Liver (tissue), 9 donors: Measurements from ENCODE around the gene CEMIP. TPM values are rescaled to one million over a fixed set of nuclear protein-coding genes. Genes with fewer than 3 reads are reported as not detected.

Experiments used
- DNase-seq: peaks from one replicate; pipeline ENCODE4 v3.0.0-alpha.2; 2017; ENCODE audit warnings: low spot score
- H3K27ac ChIP-seq, 2 donors: one replicate each; pipeline ENCODE4 v1.7.0; 2013; ENCODE audit warnings: inconsistent platforms in 2 of 2, low read length in 2 of 2, control low read depth in 1 of 2, low read depth in 1 of 2, mild to moderate bottlenecking in 1 of 2
- H3K27me3 ChIP-seq, 4 donors: one replicate each; pipeline versions ENCODE4 v1.6.1 to v1.7.0; 2013; ENCODE audit warnings: low read length in 3 of 4, inconsistent platforms in 1 of 4, mild to moderate bottlenecking in 1 of 4, moderate library complexity in 1 of 4; ENCODE audit not compliant: control insufficient read depth in 4 of 4, insufficient read depth in 4 of 4
- H3K36me3 ChIP-seq, 4 donors: one replicate each; pipeline versions ENCODE4 v1.6.1 to v1.7.0; 2013; ENCODE audit warnings: low read length in 3 of 4, mild to moderate bottlenecking in 3 of 4, low read depth in 1 of 4, moderate library complexity in 1 of 4; ENCODE audit not compliant: control insufficient read depth in 4 of 4, insufficient read depth in 3 of 4
- H3K4me1 ChIP-seq, 4 donors: one replicate each; pipeline versions ENCODE4 v1.6.1 to v1.7.0; 2013; ENCODE audit warnings: low read length in 3 of 4, mild to moderate bottlenecking in 3 of 4, moderate library complexity in 1 of 4; ENCODE audit not compliant: control insufficient read depth in 4 of 4, insufficient read depth in 4 of 4
- H3K4me3 ChIP-seq, 3 donors: one replicate each; pipeline versions ENCODE4 v1.6.1 to v1.7.0; 2013; ENCODE audit warnings: low read length in 3 of 3, control low read depth in 1 of 3, low read depth in 1 of 3, mild to moderate bottlenecking in 1 of 3
- H3K9ac ChIP-seq, 2 donors: one replicate each; pipeline ENCODE4 v1.7.0; 2013; ENCODE audit warnings: low read length in 2 of 2, mild to moderate bottlenecking in 2 of 2, moderate library complexity in 2 of 2, control low read depth in 1 of 2, low read depth in 1 of 2
- H3K9me3 ChIP-seq, 4 donors: one replicate each; pipeline versions ENCODE4 v1.6.1 to v1.7.0; 2013; ENCODE audit warnings: low read length in 3 of 4; ENCODE audit not compliant: control insufficient read depth in 4 of 4
- EGR1 ChIP-seq, 2 donors: IDR thresholded peaks; 2 replicates each; pipeline ENCODE4 v1.6.1; 2016 to 2018; ENCODE audit warnings: antibody characterized with exemption in 2 of 2, low read depth in 2 of 2
- FOXA1 ChIP-seq: IDR thresholded peaks from 2 replicates; pipeline ENCODE4 v1.6.1; 2016; ENCODE audit warnings: antibody characterized with exemption
- FOXA2 ChIP-seq: IDR thresholded peaks from 2 replicates; pipeline ENCODE4 v1.6.1; 2016; ENCODE audit warnings: antibody characterized with exemption
- GABPA ChIP-seq, 2 donors: IDR thresholded peaks in 1 of 2; conservative IDR thresholded peaks in 1 of 2; 2 replicates each; pipeline ENCODE4 v1.6.1; 2016; ENCODE audit warnings: antibody characterized with exemption in 2 of 2, mild to moderate bottlenecking in 1 of 2, moderate library complexity in 1 of 2
- HNF4A ChIP-seq, 2 donors: conservative IDR thresholded peaks; 2 replicates each; pipeline ENCODE4 v1.6.1; 2016; ENCODE audit warnings: antibody characterized with exemption in 2 of 2, mild to moderate bottlenecking in 2 of 2
- HNF4G ChIP-seq: IDR thresholded peaks from 2 replicates; pipeline ENCODE4 v1.6.1; 2016; ENCODE audit warnings: antibody characterized with exemption
- JUND ChIP-seq, 2 donors: IDR thresholded peaks; 2 replicates each; pipeline ENCODE4 v1.6.1; 2016; ENCODE audit warnings: antibody characterized with exemption in 2 of 2
- NR2F2 ChIP-seq: IDR thresholded peaks from 2 replicates; pipeline ENCODE4 v1.6.1; 2016; ENCODE audit warnings: antibody characterized with exemption
- RAD21 ChIP-seq, 2 donors: IDR thresholded peaks; 2 replicates each; pipeline ENCODE4 v1.6.1; 2016; ENCODE audit warnings: antibody characterized with exemption in 2 of 2, mild to moderate bottlenecking in 2 of 2
- RXRA ChIP-seq, 2 donors: IDR thresholded peaks; 2 replicates each; pipeline ENCODE4 v1.6.1; 2017 to 2018; ENCODE audit warnings: antibody characterized with exemption in 2 of 2, mild to moderate bottlenecking in 1 of 2
- SP1 ChIP-seq: IDR thresholded peaks from 2 replicates; pipeline ENCODE4 v1.6.1; 2018; ENCODE audit warnings: antibody characterized with exemption, mild to moderate bottlenecking
- TAF1 ChIP-seq: conservative IDR thresholded peaks from 2 replicates; pipeline ENCODE4 v1.6.1; 2016; ENCODE audit warnings: antibody characterized with exemption, mild to moderate bottlenecking
- YY1 ChIP-seq: IDR thresholded peaks from 2 replicates; pipeline ENCODE4 v1.6.1; 2016; ENCODE audit warnings: antibody characterized with exemption, mild to moderate bottlenecking
- WGBS: extraction: QIAGEN DNeasy Blood & Tissue Kit; methylation state at CpG from one replicate; pipeline ENCODE4 v1.1.7; 2013; 5-methylcytosine and 5-hydroxymethylcytosine counted together
- polyA plus RNA-seq, 2 donors: library from polyadenylated mRNA; stranded (reverse) in 1 of 2; unstranded in 1 of 2; fragments of 200-250 nt in 1 of 2; fragments of >200 nt in 1 of 2; fragmentation: Nextera tagmentation in 1 of 2; extraction: Ambion mirVana in 1 of 2; gene quantifications; one replicate each; pipeline versions ENCODE4 v1.2.1 to v1.2.3, GENCODE V29; 2013 to 2015
- total RNA-seq, 2 donors: library from RNA; depleted of rRNA; stranded (reverse); fragments of >200 nt; gene quantifications; one replicate each; pipeline ENCODE4 v1.2.3, GENCODE V29; 2014
- TF ChIP-seq, protein P1 (sequence below): IDR thresholded peaks from 2 replicates; pipeline ENCODE4 v1.6.1; 2016; ENCODE audit warnings: antibody characterized with exemption
- TF ChIP-seq, protein P2 (sequence below): IDR thresholded peaks from 2 replicates; pipeline ENCODE4 v1.6.1; 2016; ENCODE audit warnings: antibody characterized with exemption
- TF ChIP-seq, protein P3 (sequence below): IDR thresholded peaks from 2 replicates; pipeline ENCODE4 v1.6.1; 2016; ENCODE audit warnings: antibody characterized with exemption
- TF ChIP-seq, protein P4 (sequence below): fragments of 150-350 bp; IDR thresholded peaks from 2 replicates; pipeline ENCODE4 v1.5.1; 2017; ENCODE audit warnings: improper control_type of control experiment, low read depth, low read length; ENCODE audit not compliant: missing input control
- TF ChIP-seq, protein P5 (sequence below): IDR thresholded peaks from 2 replicates; pipeline ENCODE4 v1.6.1; 2016; ENCODE audit warnings: antibody characterized with exemption, mild to moderate bottlenecking
- donor health status: healthy.
- donor health status: healthy.
- donor health status: healthy.
- donor health status: healthy.
- donor health status: healthy.

Gene CEMIP
- total and polyA plus RNA-seq, 4 donors, result under 0.01 to 0.89 (median 0.21) TPM

DNA sequence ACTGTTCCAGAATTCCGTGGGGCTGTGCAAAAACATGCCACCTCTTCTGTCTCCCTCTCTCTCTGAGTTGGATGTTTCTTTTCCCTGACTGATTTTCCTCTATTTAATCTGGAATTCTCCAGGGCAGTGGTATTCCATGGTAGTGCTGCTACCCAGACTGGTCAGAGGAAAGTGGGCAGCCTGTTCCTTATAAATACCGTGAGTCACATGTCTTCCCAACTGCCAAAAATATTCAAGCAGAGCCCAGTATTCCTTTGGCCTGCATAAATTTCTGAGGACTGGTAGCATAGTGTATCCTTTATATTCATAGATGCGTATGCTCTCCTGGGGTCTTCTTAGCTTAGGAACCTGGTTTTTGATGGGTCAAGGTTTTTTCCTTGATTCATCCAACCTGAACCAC is 40.9 kb downstream of the CEMIP start:
- 74% methylated on average over 3 of the region's 3 CpGs for WGBS
- H3K9me3 ChIP-seq, result peaks cover 0 to 3% (median 0%) of the 10 kb centered on the region in 4 donors
- TF ChIP-seq FOXA2, result no peak
- TF ChIP-seq, protein P1, sequence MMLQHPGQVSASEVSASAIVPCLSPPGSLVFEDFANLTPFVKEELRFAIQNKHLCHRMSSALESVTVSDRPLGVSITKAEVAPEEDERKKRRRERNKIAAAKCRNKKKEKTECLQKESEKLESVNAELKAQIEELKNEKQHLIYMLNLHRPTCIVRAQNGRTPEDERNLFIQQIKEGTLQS, result no peak
- TF ChIP-seq GABPA (IDR thresholded peaks at IDR 0.05 in 1 of 2, conservative IDR thresholded peaks at IDR 0.05 in 1 of 2), result no peak
- no peak for TF ChIP-seq FOXA1
- TF ChIP-seq, protein P2, sequence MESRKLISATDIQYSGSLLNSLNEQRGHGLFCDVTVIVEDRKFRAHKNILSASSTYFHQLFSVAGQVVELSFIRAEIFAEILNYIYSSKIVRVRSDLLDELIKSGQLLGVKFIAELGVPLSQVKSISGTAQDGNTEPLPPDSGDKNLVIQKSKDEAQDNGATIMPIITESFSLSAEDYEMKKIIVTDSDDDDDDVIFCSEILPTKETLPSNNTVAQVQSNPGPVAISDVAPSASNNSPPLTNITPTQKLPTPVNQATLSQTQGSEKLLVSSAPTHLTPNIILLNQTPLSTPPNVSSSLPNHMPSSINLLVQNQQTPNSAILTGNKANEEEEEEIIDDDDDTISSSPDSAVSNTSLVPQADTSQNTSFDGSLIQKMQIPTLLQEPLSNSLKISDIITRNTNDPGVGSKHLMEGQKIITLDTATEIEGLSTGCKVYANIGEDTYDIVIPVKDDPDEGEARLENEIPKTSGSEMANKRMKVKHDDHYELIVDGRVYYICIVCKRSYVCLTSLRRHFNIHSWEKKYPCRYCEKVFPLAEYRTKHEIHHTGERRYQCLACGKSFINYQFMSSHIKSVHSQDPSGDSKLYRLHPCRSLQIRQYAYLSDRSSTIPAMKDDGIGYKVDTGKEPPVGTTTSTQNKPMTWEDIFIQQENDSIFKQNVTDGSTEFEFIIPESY, result no peak
- TF ChIP-seq NR2F2, result no peak
- TF ChIP-seq, protein P3, sequence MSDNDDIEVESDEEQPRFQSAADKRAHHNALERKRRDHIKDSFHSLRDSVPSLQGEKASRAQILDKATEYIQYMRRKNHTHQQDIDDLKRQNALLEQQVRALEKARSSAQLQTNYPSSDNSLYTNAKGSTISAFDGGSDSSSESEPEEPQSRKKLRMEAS, result no peak
- TF ChIP-seq RXRA (IDR thresholded peaks at IDR 0.05), result no peak
- TF ChIP-seq, protein P4, sequence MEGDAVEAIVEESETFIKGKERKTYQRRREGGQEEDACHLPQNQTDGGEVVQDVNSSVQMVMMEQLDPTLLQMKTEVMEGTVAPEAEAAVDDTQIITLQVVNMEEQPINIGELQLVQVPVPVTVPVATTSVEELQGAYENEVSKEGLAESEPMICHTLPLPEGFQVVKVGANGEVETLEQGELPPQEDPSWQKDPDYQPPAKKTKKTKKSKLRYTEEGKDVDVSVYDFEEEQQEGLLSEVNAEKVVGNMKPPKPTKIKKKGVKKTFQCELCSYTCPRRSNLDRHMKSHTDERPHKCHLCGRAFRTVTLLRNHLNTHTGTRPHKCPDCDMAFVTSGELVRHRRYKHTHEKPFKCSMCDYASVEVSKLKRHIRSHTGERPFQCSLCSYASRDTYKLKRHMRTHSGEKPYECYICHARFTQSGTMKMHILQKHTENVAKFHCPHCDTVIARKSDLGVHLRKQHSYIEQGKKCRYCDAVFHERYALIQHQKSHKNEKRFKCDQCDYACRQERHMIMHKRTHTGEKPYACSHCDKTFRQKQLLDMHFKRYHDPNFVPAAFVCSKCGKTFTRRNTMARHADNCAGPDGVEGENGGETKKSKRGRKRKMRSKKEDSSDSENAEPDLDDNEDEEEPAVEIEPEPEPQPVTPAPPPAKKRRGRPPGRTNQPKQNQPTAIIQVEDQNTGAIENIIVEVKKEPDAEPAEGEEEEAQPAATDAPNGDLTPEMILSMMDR, result no peak
- TF ChIP-seq, protein P5, sequence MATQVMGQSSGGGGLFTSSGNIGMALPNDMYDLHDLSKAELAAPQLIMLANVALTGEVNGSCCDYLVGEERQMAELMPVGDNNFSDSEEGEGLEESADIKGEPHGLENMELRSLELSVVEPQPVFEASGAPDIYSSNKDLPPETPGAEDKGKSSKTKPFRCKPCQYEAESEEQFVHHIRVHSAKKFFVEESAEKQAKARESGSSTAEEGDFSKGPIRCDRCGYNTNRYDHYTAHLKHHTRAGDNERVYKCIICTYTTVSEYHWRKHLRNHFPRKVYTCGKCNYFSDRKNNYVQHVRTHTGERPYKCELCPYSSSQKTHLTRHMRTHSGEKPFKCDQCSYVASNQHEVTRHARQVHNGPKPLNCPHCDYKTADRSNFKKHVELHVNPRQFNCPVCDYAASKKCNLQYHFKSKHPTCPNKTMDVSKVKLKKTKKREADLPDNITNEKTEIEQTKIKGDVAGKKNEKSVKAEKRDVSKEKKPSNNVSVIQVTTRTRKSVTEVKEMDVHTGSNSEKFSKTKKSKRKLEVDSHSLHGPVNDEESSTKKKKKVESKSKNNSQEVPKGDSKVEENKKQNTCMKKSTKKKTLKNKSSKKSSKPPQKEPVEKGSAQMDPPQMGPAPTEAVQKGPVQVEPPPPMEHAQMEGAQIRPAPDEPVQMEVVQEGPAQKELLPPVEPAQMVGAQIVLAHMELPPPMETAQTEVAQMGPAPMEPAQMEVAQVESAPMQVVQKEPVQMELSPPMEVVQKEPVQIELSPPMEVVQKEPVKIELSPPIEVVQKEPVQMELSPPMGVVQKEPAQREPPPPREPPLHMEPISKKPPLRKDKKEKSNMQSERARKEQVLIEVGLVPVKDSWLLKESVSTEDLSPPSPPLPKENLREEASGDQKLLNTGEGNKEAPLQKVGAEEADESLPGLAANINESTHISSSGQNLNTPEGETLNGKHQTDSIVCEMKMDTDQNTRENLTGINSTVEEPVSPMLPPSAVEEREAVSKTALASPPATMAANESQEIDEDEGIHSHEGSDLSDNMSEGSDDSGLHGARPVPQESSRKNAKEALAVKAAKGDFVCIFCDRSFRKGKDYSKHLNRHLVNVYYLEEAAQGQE, result no peak
- no peak for TF ChIP-seq HNF4G
- TF ChIP-seq HNF4A (conservative IDR thresholded peaks at IDR 0.05), result no peak
- TF ChIP-seq RAD21 (IDR thresholded peaks at IDR 0.05), result no peak
- H3K36me3 ChIP-seq, result no peaks in the 10 kb centered on the region
- H3K4me1 ChIP-seq, result no peaks in the 10 kb centered on the region
- peaks cover 0 to 17% (median 2%) of the 10 kb centered on the region in 4 donors for H3K27me3 ChIP-seq
- DNase-seq, result no peak
- H3K27ac ChIP-seq, result no peak overlapping the region
- no peak overlapping the region for H3K4me3 ChIP-seq
- no peak overlapping the region for H3K9ac ChIP-seq

DNA sequence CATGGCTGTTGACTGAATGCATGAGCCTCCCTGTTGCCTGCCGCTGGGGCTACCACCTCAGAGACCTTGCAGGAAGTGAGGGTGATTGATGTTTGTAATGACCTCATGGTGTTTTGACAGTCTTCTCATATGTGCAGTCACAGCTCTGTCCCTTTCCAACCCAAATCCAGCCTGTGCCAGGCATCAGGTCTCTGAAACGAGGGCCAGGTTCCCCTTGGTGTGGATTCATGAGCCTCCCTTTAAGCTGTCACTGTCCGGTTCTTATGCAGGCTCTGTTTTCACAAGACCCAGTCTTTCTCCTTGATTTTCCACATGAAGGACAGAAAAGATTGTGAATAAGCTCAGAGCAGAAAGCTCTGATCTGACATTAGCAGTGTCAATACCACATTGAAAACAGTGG is 43.1 kb downstream of the CEMIP start:
- peaks cover 0 to 10% (median 0%) of the 10 kb centered on the region in 4 donors for H3K27me3 ChIP-seq
- WGBS, result 78% methylated on average over 3 of the region's 3 CpGs
- no peak overlapping the region for H3K4me3 ChIP-seq
- H3K36me3 ChIP-seq, result no peaks in the 10 kb centered on the region
- DNase-seq, result no peak
- no peak overlapping the region for H3K9ac ChIP-seq
- peaks cover 0 to 3% (median 0%) of the 10 kb centered on the region in 4 donors for H3K9me3 ChIP-seq
- TF ChIP-seq JUND (IDR thresholded peaks at IDR 0.05) (no peak), RAD21 (IDR thresholded peaks at IDR 0.05) (no peak), HNF4A (conservative IDR thresholded peaks at IDR 0.05) (no peak), TAF1 (no peak), YY1 (no peak), SP1 (no peak), GABPA (IDR thresholded peaks at IDR 0.05 in 1 of 2, conservative IDR thresholded peaks at IDR 0.05 in 1 of 2) (no peak), EGR1 (IDR thresholded peaks at IDR 0.05; ENCODE audit: low read depth in 2 of 2) (no peak)
- TF ChIP-seq, protein P2, result no peak
- no peak overlapping the region for H3K27ac ChIP-seq
- H3K4me1 ChIP-seq, result no peaks in the 10 kb centered on the region
